HG03469 (cell line): ENCODE measurements around the gene USP9X.
"Not testable (repeated sequence)": the region's sequence is repeated elsewhere in the genome, so short reads cannot be mapped to it uniquely, and the experiment has no call there.

Experiments
- ATAC-seq: cut with Tn5 transposase; IDR thresholded peaks from one replicate; pipeline ENCODE4 v1.9.1; 2021; ENCODE audit warnings: mild to moderate bottlenecking, moderate library complexity, moderate number of reproducible peaks; ENCODE audit not compliant: unreplicated experiment

The USP9X gene

DNA sequence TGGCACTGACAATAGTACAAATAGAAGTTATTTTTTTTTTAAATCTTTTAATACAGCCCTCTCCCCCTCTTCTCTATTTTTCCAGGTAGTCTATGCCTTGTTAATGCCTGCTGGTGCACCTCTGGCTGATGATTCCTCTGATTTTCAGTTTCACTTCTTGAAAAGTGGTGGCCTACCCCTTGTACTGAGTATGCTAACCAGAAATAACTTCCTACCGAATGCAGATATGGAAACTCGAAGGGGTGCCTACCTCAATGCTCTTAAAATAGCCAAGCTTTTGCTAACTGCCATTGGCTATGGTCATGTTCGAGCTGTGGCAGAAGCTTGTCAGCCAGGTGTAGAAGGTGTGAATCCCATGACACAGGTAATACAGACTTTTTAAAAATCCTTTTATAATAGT is 99.1 kb downstream of the USP9X start:
- no peak for ATAC-seq

GRCh38 chrX:41186946-41187345 is 101.7 kb downstream of the USP9X start:
- ATAC-seq, result not testable (repeated sequence)

GRCh38 chrX:41189156-41189555 is 103.9 kb downstream of the USP9X start:
- ATAC-seq, result no peak

DNA sequence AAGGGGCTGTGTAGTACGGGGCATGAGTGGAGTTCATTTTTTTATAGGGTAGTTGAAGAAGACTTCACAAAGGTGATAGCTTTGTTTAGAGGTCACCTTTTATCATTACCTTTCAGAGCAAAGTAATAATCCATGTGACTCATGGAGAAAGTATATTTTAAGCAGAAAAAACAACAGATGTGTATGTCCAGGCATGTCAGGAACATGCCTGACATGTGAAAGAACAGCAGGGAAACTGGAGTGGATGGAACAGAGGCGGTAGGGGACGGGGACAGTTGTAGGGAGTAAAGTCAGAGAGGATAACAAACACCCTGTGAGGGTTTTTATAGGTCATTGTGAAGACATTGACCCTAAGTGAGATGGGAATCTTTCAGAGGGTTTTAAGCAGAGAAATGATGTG is 107.6 kb downstream of the USP9X start:
- no peak for ATAC-seq

DNA sequence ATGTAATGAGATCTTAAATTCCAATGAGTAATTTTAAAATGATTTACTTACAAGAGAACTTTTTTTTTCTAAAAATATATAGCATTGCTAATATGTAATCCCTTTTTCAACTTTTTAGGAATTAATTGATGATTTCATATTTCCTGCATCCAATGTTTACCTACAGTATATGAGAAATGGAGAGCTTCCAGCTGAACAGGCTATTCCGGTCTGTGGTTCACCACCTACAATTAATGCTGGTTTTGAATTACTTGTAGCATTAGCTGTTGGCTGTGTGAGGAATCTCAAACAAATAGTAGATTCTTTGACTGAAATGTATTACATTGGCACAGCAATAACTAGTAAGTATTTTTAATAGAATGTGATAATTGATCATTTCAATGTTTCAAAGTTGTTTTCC is 113.2 kb downstream of the USP9X start:
- no peak for ATAC-seq

GRCh38 chrX:41200785-41201184 is 115.5 kb downstream of the USP9X start:
- ATAC-seq, result no peak

DNA sequence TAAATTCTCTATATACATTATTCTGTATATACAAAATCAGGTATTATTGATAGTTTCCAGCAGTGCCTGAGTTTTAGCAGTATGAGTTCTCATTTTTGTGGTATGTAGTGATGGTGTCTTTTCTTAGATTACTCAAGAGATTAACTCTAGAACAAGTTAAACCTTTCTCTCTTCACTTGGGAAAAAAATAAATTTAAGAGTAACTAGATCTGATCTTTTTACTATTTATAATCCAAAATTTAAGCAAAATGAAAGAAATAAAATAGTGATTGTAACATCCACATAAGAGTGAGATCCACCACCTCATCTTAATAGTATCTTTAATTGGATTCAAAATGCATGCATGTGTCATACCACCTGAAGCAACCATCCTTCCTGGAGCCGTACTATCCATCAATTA is 124.6 kb downstream of the USP9X start:
- no peak for ATAC-seq

- ATAC-seq, result no peak
Observed at GRCh38 chrX:41224605-41225004, 139.4 kb downstream of the USP9X start.

DNA sequence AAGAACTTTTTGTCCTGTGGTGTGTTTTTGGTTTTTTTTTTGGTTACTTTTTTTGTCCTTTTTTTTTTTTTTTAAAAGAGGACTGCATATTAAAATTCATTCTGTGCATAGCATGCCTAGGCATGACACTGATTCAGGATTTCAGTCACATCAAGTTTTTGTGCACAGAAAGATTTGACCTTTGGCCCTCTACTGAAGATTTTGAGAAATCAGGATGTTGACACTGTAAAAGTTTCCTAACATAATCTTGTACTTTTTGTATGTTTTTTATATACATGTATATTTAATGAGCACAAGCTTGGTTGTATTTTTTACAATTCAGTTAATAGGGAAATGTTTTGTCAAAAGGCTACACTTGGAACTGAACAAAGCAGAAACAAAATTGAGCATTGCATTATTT is 148.7 kb downstream of the USP9X start:
- ATAC-seq, result no peak

DNA sequence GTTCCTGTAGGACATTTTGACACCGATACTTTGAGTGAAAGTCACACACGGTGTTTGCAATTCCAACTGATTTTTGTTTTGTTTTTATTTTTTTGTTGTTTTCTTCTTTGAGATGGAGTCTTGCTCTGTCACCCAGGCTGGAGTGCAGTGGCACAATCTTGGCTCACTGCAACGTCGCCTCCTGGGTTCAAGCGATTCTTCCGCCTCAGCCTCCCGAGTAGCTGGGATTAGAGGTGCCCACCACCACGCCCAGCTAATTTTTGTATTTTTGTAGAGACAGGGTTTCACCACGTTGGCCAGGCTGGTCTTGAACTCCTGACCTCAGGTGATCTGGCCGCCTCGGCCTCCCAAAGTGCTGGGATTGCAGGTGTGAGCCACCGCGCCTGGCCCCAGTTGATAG is 149.2 kb downstream of the USP9X start:
- not testable (repeated sequence) for ATAC-seq

DNA sequence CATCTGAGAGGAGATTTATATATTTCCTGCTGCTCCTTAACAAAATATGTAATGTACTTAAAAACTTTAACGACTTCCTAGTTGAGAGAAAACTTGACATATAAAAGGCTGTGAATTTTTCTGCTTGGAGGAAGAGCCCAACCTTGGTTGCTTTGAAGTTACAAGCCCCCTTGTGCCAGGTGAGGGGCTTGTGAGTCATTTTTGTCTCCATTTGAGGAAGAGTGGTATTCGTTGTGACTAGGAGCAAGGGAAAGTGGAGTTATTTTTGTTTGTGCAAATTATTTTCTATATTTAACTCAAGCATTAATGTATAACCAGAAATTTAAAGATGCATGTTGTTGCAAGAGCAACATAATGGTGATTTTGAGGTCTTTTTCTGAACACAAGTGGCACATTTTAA is 149.7 kb downstream of the USP9X start:
- no peak for ATAC-seq

- no peak for ATAC-seq
Observed at GRCh38 chrX:41236629-41237028, 151.4 kb downstream of the USP9X start.

- ATAC-seq, result no peak
Observed at GRCh38 chrX:41240509-41240908, 155.3 kb downstream of the USP9X start.

- ATAC-seq, result no peak
Observed at GRCh38 chrX:41241962-41242361, 156.7 kb downstream of the USP9X start.

- no peak for ATAC-seq
Observed at GRCh38 chrX:41245641-41246040, 160.4 kb downstream of the USP9X start.

- ATAC-seq, result no peak
Observed at GRCh38 chrX:41250867-41251266, 165.6 kb downstream of the USP9X start.

- ATAC-seq, result no peak
Observed at GRCh38 chrX:41257801-41258200, 172.6 kb downstream of the USP9X start.

DNA sequence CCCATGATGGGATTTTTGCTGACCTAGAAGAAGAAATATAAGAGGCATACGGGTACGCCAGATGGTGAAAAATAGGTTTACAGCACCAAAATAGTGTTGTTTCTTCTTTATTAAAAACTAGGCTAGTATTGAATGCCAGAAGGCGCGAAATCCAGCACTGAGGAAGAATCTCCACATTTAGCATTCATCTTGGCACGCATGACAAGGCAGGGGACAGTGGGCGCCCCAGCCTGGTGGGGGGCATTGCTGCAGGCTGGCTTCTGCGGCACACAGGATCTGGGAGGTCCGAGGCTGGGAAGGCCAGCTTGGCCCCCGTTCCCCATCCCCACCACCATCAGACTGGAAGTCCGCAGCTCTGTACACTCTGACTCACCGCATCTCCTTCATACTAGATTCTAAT is 173.0 kb downstream of the USP9X start:
- ATAC-seq, result no peak

- ATAC-seq, result no peak
Observed at GRCh38 chrX:41258871-41259270, 173.6 kb downstream of the USP9X start.

- no peak for ATAC-seq
Observed at GRCh38 chrX:41259516-41259915, 174.3 kb downstream of the USP9X start.

DNA sequence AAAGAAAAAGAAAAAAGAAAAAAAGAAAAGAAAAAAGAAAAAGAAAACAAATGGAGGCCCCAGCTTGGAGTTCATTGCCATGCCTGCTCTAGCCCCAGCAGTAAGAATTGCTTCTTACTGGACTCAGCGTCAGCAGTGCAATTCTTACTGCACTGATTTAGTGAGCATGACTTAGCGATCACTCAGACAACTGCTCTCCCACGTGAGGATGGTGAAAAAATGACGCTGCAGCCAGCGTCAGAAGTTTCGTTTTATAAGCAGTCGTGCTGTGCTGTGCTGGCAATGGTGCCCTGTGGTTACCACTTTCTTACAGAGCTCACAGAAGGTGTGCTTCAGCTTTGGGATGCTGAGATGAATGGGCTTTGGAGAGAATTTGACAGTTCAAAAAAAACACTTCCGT is 180.4 kb downstream of the USP9X start:
- no peak for ATAC-seq

DNA sequence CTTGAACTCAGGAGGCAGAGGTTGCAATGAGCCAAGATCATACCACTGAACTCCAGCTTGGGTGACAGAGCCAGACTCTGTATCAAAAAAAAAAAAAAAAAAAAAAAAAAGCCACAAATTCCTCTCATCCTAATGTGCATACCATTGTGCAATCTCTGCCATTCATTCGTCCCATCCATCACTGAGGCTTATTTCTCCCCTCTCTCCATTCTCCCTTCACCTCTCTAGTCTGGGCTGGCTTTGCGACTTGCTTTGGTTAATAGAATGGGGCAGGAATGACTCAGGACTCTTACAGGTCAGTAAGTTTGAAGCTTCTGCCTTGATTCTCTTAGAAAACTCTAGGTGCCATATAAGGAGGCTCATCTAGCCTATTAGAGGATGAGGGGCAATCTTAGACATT is 188.4 kb downstream of the USP9X start:
- ATAC-seq, result no peak

DNA sequence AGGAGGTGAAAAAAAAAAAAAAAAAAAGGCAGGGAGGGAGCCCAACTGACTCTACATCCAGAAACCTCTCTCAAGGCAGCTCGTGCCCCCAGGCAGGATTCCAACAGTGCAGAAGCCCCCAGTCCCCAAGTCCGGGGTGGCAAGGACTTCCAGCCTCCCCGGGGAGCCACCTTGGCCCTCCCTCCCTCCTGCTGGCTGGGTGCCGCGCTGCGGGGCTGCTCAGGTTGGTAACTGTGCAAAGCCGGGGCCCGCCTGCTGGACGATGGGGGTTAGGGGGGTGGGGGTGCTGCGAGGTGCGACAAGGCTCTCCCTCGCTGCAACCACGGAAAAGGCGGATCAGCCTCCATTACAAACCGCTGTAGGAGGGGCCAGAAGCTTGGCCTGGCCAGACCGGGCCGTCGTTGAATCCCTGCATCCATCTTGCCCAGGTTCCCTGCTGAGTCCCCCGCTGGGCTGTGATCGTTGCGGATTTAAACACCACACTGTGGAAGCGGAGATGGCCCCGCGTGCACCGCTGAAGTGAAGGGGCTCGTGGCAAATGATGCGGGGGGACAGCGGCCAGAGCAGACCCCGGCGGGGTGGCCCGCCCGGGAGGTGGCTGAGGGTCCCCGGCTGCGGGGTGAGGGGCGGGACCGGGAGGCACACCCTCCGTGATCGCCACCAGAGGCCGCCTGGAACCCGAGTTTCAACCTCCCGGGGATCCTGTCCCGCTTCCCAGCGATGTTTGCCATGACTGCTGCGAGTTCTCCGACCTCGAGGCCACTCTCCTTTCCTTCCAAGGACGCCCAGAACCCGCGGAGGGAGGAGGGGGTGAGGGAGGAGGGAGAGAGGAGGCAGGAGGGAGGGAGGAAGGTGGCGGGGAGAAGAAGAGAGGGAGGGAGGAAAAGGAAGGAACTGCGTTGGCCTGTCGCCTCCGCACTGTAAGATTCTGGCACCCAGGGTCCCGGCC is 190.7 kb downstream of the USP9X start:
- ATAC-seq, result no peak
